Upper lobe of left lung (tissue), 4 donors: Measurements from ENCODE around the gene SPP2.

Experiments
- EP300 ChIP-seq, 4 donors: sonication (generic); formaldehyde crosslinking; IDR thresholded peaks; one replicate each; pipeline ENCODE4 v1.5.1; 2017; ENCODE audit warnings: antibody characterized with exemption in 4 of 4, control low read depth in 2 of 4
- POLR2A ChIP-seq, 4 donors: fragments of 450-650 bp; IDR thresholded peaks; one replicate each; pipeline ENCODE4 v1.5.1; 2016 to 2017; ENCODE audit warnings: antibody characterized with exemption in 4 of 4, mild to moderate bottlenecking in 2 of 4
- POLR2AphosphoS5 ChIP-seq, 2 donors: sonication (generic); formaldehyde crosslinking; IDR thresholded peaks; one replicate each; pipeline ENCODE4 v1.5.1; 2017; ENCODE audit warnings: antibody characterized with exemption in 2 of 2
- TF ChIP-seq, protein P1 (sequence below), 6 experiments: fragments of 450-650 bp in 4 of 6; fragments of 200-600 bp in 2 of 6; sonication (generic) in 2 of 6; IDR thresholded peaks; one replicate each; pipeline ENCODE4 v1.5.1; 2016 to 2019; ENCODE audit warnings: antibody characterized with exemption in 6 of 6

DNA sequence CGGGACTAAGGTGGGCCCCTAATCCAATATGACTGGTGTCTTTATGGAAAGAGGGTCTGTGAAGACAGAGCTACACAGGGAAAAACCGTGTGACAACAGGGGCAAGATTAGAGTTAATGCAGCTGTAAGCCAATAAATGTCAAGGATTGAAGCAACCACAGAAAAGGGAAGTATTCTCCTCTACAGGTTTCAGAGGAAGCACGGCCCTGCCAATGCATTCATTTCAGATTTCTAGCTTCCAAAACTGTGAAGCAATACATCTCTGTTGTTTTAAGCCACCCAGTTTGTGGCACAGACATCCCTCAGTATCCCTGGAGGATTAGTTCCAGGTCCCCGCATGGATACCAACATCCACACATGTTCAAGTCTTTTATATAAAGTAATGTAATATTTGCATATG, 48.8 kb downstream of the SPP2 start:
- TF ChIP-seq, protein P1, sequence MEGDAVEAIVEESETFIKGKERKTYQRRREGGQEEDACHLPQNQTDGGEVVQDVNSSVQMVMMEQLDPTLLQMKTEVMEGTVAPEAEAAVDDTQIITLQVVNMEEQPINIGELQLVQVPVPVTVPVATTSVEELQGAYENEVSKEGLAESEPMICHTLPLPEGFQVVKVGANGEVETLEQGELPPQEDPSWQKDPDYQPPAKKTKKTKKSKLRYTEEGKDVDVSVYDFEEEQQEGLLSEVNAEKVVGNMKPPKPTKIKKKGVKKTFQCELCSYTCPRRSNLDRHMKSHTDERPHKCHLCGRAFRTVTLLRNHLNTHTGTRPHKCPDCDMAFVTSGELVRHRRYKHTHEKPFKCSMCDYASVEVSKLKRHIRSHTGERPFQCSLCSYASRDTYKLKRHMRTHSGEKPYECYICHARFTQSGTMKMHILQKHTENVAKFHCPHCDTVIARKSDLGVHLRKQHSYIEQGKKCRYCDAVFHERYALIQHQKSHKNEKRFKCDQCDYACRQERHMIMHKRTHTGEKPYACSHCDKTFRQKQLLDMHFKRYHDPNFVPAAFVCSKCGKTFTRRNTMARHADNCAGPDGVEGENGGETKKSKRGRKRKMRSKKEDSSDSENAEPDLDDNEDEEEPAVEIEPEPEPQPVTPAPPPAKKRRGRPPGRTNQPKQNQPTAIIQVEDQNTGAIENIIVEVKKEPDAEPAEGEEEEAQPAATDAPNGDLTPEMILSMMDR (IDR thresholded peaks at IDR 0.05), result no peak
- TF ChIP-seq POLR2AphosphoS5 (IDR thresholded peaks at IDR 0.05), result no peak
- TF ChIP-seq POLR2A (IDR thresholded peaks at IDR 0.05), result no peak
- TF ChIP-seq EP300 (IDR thresholded peaks at IDR 0.05), result no peak
